Hypothalamus (tissue), 51 donors: ENCODE data around the gene NPAS3.

Experiments
- DNase-seq, 51 donors: peaks; one replicate each; lab custom pipeline; 2025; lab: John Stamatoyannopoulos, UW

Gene NPAS3

GRCh38 chr14:33834466-33835260 is 896.0 kb downstream of the NPAS3 start:
- no peak for DNase-seq

DNA sequence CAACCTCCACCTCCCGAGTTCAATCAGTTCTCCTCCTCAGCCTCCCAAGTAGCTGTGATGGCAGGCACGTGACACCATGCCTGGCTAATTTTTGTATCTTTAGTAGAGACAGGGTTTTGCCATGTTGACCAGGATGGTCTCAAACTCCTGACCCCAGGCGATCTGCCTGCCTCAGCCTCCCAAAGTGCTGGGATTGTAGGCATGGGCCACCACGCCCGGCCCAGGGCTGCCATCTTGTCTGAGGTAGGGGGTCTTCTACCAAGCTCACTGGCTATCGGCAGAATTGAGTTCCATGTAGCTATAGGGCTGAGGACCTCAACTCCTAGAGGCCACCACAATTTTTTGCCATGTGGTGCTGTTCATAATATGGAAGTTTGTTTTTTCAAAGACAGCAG is 896.6 kb downstream of the NPAS3 start:
- DNase-seq = no peak

DNA sequence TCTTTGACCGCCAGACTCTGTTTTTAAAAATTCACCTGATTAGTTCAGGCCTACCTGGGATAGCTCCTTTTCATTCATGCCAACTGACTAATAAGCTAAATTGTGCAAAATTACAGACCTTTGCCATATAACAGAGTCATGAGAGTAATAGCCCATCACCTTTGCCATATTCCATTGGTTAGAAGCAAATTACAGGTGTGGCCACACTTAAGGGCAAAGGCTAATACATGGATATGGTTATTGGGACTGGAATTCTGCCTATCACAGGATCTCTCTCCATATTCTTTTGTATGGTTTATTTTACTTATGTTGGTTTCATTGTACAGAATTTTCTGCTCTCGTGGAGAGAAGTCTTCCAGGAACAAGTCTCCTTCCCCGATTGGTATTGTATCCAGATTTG is 897.0 kb downstream of the NPAS3 start:
- DNase-seq = no peak

DNA sequence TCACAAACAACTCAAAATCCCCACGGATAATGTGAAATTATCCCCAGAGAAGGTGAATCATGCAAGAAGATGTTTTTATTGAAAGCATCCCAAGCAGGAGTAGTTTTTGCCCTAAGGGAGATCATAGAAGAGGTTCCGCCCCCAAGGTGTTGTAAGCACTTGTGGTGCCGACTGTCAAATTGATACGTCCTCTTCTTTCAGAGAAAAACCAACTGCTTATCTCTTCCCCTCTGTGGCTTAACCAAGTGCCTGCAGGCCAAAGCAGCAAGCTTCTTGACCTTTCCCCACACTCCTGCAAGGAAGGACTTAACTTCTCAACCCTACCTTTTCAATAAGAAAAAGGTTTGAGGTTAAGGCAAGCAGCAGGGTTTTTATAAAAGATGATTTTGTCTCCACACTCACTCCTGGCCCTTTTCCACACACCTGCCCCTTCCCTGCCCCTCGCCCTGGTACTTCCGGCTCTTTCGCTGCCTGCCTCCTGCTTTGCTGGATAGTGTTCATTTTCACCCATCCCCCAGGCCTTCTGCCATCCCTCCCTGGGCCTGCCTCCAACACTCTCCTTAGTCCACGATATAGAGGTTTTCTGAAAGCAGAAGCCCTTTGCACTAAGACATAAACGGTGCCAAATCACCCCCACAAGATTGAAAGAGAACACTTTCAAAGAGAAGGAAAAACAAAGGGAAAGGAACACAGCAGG is 897.7 kb downstream of the NPAS3 start:
- DNase-seq = peak in 21 of 51 donors; percentile 3 to 56 (median 32)

DNA sequence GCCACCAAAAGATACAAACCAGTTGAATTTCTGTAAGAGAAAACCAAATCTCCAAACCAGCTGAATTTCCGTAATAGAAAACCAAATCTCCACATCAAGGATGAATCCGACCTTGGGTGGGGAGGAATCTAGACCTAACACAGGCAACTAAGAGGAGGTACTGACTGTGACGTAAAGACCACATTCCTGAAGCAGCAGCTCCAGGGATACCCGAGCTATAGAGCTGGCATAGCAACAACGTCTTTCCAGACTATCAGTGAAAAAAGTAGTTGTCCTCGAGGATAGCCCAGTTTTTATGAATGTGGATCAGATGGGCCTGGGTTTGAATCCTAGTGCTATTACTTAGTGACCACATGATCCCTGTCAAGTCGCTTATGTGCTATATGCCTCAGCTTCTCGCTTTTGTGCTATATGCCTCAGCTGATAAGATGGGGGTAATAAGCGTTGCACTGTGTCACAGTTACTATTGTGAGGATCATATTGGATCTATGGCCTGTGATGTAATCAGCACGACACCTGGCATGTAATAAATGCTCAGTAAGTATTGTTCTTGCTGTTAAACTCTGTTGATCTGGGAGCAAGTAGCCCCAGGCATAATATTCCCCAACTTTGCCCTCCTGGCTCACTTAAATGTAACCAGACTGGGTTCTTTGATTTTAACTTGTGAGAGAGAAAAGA is 898.4 kb downstream of the NPAS3 start:
- peak in 1 of 51 donors; percentile 40 for DNase-seq

DNA sequence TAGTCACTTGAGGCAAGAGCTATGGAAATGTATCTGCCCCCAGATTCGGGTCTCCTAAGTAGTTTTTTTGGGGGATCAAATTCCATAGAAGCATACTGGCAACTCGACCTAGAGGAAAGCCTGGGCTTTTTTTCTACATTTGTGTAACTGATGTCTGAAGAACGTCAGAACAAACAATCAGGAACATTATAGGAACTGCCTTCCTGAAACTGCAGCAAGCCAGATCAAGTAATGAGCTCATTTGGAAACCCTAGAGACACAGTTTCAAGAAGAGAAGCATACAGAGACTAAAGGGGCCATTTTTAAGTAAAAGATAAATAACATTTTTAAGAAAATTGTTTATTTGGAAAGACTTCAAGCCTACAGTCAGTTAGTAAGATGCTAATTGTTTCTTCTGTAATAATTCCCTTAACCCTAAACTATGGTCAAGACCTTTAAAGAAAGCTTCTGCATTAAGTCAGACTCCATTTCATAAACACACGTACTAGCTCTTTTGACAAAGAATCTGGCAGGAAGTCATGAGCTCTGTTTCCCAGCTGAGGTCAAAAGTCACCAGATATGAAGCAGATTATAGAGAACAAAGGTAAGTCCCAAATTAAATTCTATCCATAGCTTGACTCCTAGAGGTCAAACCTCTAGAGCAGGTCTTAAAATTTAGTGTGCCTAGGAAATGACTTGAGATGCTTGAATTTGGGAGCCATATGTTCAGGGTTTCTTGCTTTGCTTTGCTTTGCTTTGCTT is 899.4 kb downstream of the NPAS3 start:
- no peak for DNase-seq

DNA sequence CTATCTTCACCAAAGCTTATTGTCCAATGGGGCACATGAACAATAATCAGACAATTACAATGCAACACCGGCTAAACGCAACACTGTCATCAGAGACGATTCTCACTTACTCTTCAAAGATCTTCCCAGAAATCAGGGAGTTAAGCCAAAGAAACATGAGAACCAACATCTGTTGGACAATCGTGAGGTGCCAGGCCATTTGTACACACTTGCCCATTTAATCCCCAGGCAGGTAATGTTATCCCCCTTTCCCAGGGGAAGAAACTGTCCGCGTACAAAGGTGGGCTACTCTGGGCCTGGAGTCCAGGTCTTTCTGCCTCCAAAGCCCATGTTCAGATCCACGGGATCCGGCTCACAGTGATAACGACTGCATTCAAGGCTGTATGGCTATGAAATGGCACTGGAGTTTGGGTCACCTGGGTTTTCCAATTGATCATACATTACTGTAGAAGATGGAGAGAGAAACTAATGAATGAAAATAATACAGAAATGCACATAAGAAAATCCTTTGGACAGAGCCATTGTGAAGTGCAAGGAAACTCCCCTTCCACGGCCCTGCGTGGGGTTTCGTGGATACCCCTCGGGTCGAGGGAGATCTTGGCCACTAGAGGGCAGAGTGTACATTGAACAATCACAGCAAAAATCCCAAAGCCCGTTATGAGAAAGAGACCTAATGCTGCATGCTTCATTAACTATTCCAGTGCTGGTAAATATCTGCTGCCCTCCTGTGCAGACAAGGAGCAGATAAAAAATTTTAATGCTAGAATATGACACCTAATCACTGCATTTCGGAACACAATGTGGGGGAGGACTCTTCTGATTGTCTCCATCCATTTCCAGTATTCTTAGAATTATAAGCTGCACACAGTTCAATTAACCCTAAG is 900.8 kb downstream of the NPAS3 start:
- peak in 35 of 51 donors; percentile 7 to 83 (median 33) for DNase-seq

- no peak for DNase-seq
Measured at GRCh38 chr14:33840797-33841196, 902.1 kb downstream of the NPAS3 start.

- DNase-seq = no peak
Measured at GRCh38 chr14:33842299-33842698, 903.6 kb downstream of the NPAS3 start.

DNA sequence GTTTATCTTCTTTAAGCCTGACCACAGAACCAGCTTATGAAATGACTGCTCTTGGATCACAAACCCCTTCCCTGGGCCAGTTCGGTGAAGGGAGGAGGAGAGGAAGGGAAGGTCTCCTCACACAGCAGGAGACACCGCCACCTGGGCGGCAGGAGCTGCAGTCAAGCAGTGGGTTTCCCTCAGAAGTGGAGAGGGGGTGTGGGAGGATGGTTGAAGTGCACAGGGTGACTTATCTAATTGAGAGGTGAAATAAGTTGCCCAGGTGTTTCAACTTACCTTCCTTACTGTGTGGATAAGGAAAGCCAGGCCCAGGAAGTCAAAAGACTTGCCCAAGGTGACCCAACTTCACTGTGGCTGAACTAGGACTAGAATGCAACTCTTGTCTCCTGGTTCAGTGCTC is 905.4 kb downstream of the NPAS3 start:
- DNase-seq = no peak

GRCh38 chr14:33846100-33846824 is 907.6 kb downstream of the NPAS3 start:
- peak in 8 of 51 donors; percentile 9 to 82 (median 32) for DNase-seq

- no peak for DNase-seq
Measured at GRCh38 chr14:33847066-33847465, 908.4 kb downstream of the NPAS3 start.

GRCh38 chr14:33848009-33848408 is 909.3 kb downstream of the NPAS3 start:
- DNase-seq = no peak

- DNase-seq = peak in 36 of 51 donors; percentile 14 to 84 (median 55)
Measured at GRCh38 chr14:33848706-33849454, 910.2 kb downstream of the NPAS3 start.

DNA sequence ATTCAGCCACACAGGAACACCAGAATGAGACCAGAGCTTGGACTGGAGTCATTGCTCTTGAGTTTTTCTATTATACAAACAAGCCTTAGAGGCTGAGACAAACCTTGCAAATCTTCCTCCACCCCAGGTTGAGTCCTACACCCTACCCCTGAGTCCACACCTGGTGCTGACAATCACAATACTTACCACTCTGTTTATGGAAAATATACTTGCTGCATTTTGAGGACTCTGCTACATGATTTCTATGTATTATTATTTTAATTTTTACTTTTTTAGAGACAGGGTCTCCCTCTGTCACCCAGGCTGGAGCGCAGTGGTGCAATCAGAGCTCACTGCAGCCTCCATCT is 910.7 kb downstream of the NPAS3 start:
- DNase-seq = no peak

DNA sequence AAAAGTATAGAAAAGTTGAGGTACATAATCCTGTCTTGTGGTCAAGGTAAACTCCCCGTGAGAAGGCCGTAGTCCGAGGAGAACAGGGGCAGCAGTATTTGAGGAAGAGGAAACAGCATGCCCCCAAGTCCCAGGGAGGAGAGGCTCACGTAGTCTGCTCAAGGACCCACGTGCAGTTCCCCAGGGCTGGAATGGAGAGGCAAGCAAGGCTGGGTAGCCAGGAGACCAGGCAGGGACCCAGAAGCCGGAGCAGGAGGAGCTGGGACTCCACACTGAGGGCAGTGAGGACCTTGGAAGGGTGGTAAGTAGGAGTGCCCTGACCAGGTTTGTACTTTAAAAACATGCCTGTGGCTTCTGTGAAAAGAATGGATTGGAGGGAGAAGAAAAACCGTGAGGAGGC is 912.1 kb downstream of the NPAS3 start:
- DNase-seq = no peak

GRCh38 chr14:33851366-33851765 is 912.7 kb downstream of the NPAS3 start:
- DNase-seq = no peak

DNA sequence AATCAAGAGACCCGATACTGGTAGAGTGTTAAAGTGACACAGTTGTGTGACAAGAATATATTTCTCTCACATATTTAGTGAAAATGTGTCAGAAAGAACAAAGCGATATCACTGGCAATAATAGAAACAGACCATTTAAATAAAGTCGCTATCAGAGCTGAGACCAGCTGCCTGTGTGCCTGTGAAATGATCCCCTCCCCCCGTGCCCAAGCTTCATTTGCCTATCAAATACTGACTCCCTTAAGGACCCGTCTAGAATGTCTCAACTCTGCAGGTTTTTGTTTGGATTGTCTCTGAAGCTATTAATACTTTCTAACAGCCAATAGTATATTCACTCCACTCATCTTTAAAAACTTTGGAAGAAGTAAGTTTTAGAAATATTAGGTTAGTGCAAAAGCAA is 913.3 kb downstream of the NPAS3 start:
- no peak for DNase-seq
